ENCODE data around the gene HUNK. TPM values are rescaled to one million over a fixed set of nuclear protein-coding genes. Genes with fewer than 3 reads are reported as not detected.

HUNK gene
- total and polyA plus RNA-seq, 2 of the 8 experiments (the other 6 are each of a cell fraction or from before 2014, with no cell fraction given): 1.9 to 10.2 TPM

- no peak for TF ChIP-seq YY1 (IDR thresholded peaks at IDR 0.05; ENCODE audit: low read depth, low read length)
- TF ChIP-seq ATF3 (IDR thresholded peaks at IDR 0.05; ENCODE audit: insufficient read depth, low read depth, low read length): no peak
- no peak for TF ChIP-seq RNF2 (IDR thresholded peaks at IDR 0.05; ENCODE audit: borderline replicate concordance, low read depth, low read length, missing control alignments, poor library complexity, severe bottlenecking)
Observed at GRCh38 chr21:31988492-31989290, 115.9 kb downstream of the HUNK start (continued).
